Measurements from ENCODE around the gene MN1.

The MN1 gene

DNA sequence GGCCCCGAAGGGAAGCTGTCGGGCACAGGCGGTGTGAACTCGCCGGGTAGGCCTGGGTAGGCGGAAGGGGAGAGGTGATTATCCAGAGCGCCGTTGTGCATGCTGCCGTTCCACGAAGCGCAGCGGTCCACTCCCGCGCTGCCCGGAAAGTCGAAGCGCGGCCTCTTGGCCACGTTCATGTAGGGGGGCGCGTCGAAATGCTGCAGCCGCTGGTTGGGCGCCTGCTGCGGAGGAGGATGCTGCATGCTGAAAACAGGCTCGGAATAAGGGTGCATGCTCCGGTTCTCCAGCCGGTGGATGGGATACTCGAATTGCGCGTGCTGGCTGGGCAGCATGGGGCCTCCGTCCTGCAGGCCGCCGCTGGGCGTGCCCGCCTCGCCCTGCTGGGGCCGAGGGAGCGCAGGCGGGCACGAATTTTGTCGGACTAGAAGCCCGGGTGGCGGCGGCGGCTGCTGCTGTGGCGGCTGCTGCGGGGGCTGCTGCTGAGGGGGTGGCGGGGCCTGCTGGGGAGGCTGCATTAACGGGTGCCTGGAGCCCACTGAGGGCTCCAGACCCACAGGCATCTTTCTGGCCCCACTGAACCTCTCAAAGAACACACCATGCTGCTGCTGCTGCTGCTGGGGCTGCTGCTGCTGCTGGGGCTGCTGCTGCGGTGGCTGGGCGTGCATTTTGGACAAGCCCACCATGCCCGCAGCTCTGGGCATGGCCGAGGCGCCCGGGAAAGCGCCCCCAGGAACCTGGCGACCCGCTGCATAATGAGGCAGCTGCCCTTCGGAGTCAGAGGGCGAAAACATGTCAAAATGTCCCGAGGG lies 2.3 kb downstream of the MN1 start:
- DNase-seq: no peak

DNA sequence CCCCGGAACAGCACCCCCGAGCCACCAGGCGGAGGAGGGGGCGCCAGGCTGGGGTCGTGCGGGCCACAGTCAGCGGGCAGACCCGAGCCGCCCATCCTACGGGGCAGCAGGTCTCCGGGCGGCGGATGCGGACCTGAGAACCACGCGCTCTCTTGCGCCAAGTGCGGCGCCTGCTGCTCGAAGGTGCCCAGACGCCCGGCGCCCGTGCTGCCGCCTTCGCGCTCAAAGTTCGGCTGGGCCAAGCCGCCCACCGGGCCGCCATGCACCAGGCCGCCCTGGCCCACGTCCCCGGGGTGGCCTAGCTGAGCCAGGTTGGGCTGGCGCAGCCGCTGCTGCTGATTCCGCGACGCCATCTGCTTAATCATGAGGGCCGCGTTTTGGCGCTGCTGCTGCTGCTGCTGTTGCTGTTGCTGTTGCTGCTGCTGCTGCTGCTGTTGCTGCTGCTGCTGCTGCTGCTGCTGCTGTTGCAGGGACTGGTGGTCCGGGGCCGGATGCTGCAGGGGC lies 3.0 kb downstream of the MN1 start:
- DNase-seq: no peak

GRCh38 chr22:27797520-27798391 lies 3.8 kb downstream of the MN1 start:
- DNase-seq: no peak

- DNase-seq: no peak
Observed at GRCh38 chr22:27796829-27797519, 4.6 kb downstream of the MN1 start.

GRCh38 chr22:27795696-27796517 lies 5.6 kb downstream of the MN1 start:
- no peak for DNase-seq

DNA sequence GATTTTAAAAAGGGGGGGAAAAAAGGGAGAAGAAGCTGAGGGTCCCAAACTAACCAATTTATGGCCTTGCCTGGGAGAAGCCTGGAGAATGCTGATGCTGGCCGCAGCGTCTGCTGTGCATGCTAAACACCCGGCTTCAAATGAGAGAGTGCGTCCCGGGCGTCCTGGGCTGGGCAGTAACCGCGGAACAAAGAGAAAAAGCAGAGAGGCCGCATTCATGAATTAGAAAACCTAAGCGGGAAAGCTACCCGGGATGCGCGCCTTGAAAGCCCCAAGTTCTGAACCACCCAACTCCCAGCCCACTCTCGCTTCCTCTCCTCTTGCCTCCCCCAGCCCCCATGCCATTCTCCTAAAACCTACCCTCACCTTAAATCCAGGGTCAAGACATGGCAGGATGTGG lies 6.5 kb downstream of the MN1 start:
- no peak for DNase-seq

- no peak for DNase-seq
Observed at GRCh38 chr22:27794226-27794625, 7.3 kb downstream of the MN1 start.

- DNase-seq: no peak
Observed at GRCh38 chr22:27793576-27793975, 8.0 kb downstream of the MN1 start.

DNA sequence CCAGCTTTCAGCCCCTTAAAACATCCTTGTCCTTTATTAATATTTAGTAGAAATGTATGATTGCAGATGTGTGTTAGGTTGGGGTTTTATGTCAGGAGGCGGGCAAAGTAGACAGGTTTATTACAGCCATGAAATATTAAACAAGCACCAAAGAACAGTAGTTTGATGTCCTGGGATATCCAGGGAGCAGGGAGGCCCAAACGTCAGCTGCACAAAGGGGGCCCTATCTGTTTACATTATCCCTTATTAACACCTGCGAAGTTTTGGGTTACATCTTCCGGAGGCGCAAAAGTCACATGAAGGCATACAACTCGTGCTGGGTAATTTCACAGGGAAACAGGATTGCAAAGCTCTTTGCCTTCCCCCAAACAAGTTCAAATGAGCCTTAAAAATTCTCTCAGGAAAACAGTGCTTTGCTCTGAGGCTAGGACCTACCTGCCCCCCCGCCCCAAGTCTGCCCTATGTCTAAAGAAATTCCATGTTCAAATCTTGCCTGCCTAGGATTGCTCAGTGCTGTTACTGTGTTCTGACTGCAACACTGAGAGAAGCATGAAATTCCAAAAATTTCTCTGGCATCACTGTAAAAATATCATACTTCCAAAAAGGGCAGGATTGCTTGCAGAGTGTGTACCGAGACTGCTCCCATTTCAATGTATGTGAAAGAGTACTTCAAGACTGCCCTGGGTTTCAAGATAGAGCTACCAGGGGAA lies 8.9 kb downstream of the MN1 start:
- DNase-seq: no peak

DNA sequence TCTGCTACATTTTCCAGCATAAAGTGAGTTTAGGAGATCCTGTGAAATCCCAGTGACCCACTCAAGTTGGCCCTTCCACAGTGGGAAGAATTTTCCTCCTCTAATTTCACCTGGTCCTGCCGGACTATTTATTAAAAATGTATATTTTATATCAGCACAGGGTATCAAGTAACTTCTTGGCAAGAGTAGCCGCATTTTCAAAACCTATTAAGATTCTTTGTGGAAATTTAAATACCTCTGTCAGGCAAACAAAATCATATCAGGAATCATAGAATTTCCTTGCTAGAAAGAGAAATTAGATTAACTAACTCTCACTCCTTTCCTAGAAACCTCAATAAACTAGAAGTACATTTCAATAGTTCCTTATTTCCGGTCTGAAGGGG lies 9.7 kb downstream of the MN1 start:
- no peak for DNase-seq

DNA sequence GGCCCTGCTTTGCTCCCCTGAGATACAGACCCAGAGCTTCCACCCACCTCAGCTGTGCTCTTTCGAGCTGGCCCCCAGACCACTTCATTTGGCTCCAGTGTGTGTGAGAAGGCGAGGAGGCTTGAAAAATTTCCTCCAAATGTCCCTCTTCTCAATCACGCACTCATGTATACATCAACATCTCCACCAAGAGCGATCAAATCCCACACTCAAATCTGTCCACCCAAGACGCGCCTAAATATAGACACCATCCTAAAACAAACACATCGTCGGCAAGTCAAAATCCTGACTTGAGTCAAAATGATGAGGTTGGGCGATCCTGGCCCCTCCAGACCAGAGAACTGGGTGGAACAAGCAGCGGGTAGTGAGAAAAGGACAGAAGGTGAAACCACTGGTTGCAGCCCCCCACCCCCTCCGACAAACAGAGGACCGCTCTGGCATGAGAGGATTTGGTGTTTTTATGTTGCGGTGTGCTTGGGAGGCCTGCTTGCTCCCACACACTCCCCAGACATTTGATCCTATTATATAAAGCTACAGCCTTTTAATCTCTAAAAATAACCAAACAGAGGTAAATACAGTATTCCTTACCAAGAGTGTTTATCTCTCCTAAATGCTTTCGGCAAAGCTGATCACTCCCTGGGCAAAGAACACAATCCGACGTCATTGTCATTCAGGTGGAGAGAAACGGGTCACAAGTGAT lies 10.2 kb downstream of the MN1 start:
- DNase-seq: no peak

DNA sequence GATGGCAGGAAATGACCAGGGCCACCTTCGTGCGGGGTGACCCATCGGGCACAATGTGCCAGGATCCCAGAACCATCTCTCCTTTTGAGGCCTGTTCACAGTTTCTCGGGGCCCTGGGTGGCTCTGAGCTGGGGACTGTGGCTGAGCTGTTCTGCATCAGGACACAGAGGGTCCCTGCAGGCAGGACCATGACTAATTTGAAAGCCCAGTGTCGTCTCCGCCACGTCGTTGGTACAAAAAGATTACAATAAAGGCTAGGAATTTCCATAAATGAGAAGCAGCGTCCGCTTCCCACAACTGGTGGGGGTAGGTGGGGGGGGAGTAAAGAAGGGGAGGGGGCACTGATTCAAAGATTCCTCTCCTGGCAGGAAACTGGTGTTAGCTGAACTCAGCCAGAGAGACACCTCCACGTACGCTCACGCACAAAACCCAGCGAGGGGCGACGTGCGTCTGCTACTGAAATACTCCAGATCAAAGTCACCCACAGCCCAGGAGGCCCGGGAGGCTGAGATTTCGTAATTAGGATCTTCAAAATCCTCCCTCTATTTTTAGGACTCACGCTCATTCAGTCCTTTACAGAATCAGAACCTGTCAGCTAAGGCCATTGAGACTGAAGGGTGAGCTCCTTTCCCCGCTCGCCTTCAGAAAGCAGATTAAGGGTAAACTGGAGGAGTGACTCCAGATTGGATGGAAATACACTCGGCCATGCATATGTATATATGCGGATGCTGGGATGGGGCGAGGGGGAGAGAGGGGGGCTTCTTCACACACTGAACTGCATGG lies 11.0 kb downstream of the MN1 start:
- DNase-seq: no peak

DNA sequence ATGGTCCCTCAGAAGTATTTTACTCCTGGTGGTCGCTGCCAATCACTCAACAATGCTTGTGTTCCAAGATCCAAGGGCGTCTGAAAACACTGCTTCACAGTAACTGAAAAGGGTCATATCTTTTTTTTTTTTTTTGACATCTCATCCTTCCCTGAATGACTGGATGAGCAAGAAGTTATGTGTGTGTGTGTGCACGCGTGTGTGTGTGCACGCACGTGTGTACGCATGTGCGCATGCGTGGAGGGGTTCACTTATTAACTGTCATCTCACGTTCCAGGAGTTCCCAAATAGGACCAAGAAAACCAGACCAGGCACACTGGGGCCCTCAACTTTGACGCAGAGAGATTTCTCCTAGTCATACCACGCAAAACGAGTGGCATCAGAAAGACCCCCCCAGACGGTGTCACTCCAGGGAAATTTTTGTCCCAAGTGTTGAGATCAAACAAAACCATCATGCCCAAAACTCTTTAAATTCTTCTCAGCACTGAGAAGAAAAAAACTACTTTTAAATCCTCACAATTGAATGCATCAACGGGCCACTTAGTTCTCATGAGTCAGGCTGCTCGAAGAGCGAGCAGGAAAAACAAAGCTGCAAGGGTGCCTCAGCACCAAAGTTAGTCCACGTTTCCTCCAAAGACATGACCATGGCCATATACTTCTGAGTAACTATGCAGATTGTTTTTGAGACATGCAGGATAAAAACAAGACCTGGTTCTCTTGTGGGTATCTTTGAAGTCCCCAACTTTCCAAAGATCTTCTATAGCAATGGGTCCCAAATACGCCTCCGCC lies 12.9 kb downstream of the MN1 start:
- DNase-seq: no peak

- no peak for DNase-seq
Observed at GRCh38 chr22:27786965-27787364, 14.6 kb downstream of the MN1 start.

- DNase-seq: no peak
Observed at GRCh38 chr22:27786291-27786932, 15.1 kb downstream of the MN1 start.

GRCh38 chr22:27785831-27786230 lies 15.7 kb downstream of the MN1 start:
- DNase-seq: no peak

GRCh38 chr22:27784120-27784475 lies 17.5 kb downstream of the MN1 start:
- DNase-seq: no peak

GRCh38 chr22:27783436-27784119 lies 18.0 kb downstream of the MN1 start:
- DNase-seq: no peak

Data from cortex of kidney (tissue), 1 donor.